GM23338 (cell line): ENCODE results near the gene OTOG. TPM values are rescaled to one million over a fixed set of nuclear protein-coding genes. Genes with fewer than 3 reads are reported as not detected.

Source experiments
- ATAC-seq: fragments of 200-7000 bp; cut with Tn5 transposase; 3 replicates; pipeline ENCODE4 v1.9.1; 2020
- DNase-seq: peaks from one replicate; pipeline ENCODE4 v3.0.0-alpha.2; 2015; ENCODE audit warnings: low spot score
- H2AFZ ChIP-seq: fragments of 200-600 bp; sonication (generic); 2 replicates; pipeline ENCODE4 v1.8.0; 2016; ENCODE audit warnings: antibody characterized with exemption, mild to moderate bottlenecking, moderate library complexity
- H3F3A ChIP-seq: fragments of 200-600 bp; sonication (generic); replicated peaks from 2 replicates; pipeline ENCODE4 v1.8.0; 2017; ENCODE audit warnings: antibody characterized with exemption, mixed run types, low read depth
- H3K27ac ChIP-seq: fragments of 200-600 bp; sonication (generic); 2 replicates; pipeline ENCODE4 v1.6.1; 2016; ENCODE audit warnings: low read depth
- H3K27me3 ChIP-seq: fragments of 200-600 bp; sonication (generic); 2 replicates; pipeline ENCODE4 v1.8.0; 2016; ENCODE audit warnings: mild to moderate bottlenecking, mixed run types, moderate library complexity; ENCODE audit not compliant: insufficient read depth
- H3K36me3 ChIP-seq: fragments of 200-600 bp; sonication (generic); 2 replicates; pipeline ENCODE4 v1.8.0; 2016; ENCODE audit warnings: mild to moderate bottlenecking; ENCODE audit not compliant: insufficient read depth
- H3K4me1 ChIP-seq: fragments of 200-600 bp; sonication (generic); 2 replicates; pipeline ENCODE4 v1.8.0; 2016; ENCODE audit warnings: mild to moderate bottlenecking, moderate library complexity; ENCODE audit not compliant: insufficient read depth
- H3K4me2 ChIP-seq: fragments of 200-600 bp; sonication (generic); 2 replicates; pipeline ENCODE4 v1.7.1; 2017; ENCODE audit warnings: mixed run types
- H3K4me3 ChIP-seq: fragments of 200-600 bp; sonication (generic); 2 replicates; pipeline ENCODE4 v1.6.1; 2016; ENCODE audit warnings: mixed run types
- H3K79me2 ChIP-seq: fragments of 200-600 bp; sonication (generic); replicated peaks from 2 replicates; pipeline ENCODE4 v1.8.0; 2017; ENCODE audit warnings: mild to moderate bottlenecking; ENCODE audit not compliant: insufficient read depth
- H3K9me2 ChIP-seq: fragments of 200-600 bp; sonication (generic); 2 replicates; pipeline ENCODE4 v1.8.0; 2017; ENCODE audit not compliant: insufficient read depth
- H4K20me1 ChIP-seq: fragments of 200-600 bp; sonication (generic); replicated peaks from 2 replicates; pipeline ENCODE4 v1.8.0; 2017; ENCODE audit warnings: mild to moderate bottlenecking; ENCODE audit not compliant: insufficient read depth
- H3K27ac Mint-ChIP-seq: 2 replicates; pipeline ENCODE4 v1.8.0; 2020; ENCODE audit warnings: inconsistent platforms, mild to moderate bottlenecking, moderate library complexity, mixed read lengths
- H3K27me3 Mint-ChIP-seq: 3 replicates; pipeline ENCODE4 v1.8.0; 2022; ENCODE audit warnings: low read depth, mild to moderate bottlenecking, moderate library complexity, mixed read lengths, inconsistent platforms; ENCODE audit not compliant: insufficient read depth, poor library complexity
- H3K36me3 Mint-ChIP-seq: 3 replicates; pipeline ENCODE4 v1.8.0; 2021; ENCODE audit warnings: low read depth, mild to moderate bottlenecking, inconsistent platforms, moderate library complexity, mixed read lengths
- H3K4me1 Mint-ChIP-seq: 3 replicates; pipeline ENCODE4 v1.8.0; 2020; ENCODE audit warnings: mild to moderate bottlenecking, inconsistent platforms, mixed read lengths
- H3K4me3 Mint-ChIP-seq: 3 replicates; pipeline ENCODE4 v1.8.0; 2021; ENCODE audit warnings: moderate library complexity, mild to moderate bottlenecking, inconsistent platforms, mixed read lengths
- H3K9me3 Mint-ChIP-seq: 3 replicates; pipeline ENCODE4 v1.8.0; 2020; ENCODE audit warnings: moderate library complexity, mild to moderate bottlenecking, inconsistent platforms, mixed read lengths
- EZH2 ChIP-seq: fragments of 200-600 bp; sonication (generic); IDR thresholded peaks from one replicate; pipeline ENCODE4 v1.8.0; 2017; ENCODE audit warnings: antibody characterized with exemption, mild to moderate bottlenecking, low read depth; ENCODE audit not compliant: unreplicated experiment
- EZH2phosphoT487 ChIP-seq: fragments of 200-600 bp; sonication (generic); IDR thresholded peaks from one replicate; pipeline ENCODE4 v1.8.1; 2018; ENCODE audit warnings: antibody characterized with exemption; ENCODE audit not compliant: unreplicated experiment
- NANOG ChIP-seq: IDR thresholded peaks from 2 replicates; pipeline ENCODE4 v1.6.1; 2016; ENCODE audit warnings: antibody characterized with exemption, borderline replicate concordance
- POLR2AphosphoS5 ChIP-seq: IDR thresholded peaks from 2 replicates; pipeline ENCODE4 v1.6.1; 2016; ENCODE audit warnings: antibody characterized with exemption, low read depth
- STAT1 ChIP-seq: IDR thresholded peaks from one replicate; pipeline ENCODE4 v1.6.1; 2016; ENCODE audit warnings: antibody characterized with exemption; ENCODE audit not compliant: unreplicated experiment
- ZNF114 ChIP-seq: fragments of 250-450 bp; sonication (Bioruptor Pico); IDR thresholded peaks from 2 replicates; pipeline ENCODE4 v1.5.0; 2020; ENCODE audit warnings: mild to moderate bottlenecking, moderate library complexity
- ZNF331 ChIP-seq: fragments of 250-450 bp; sonication (Bioruptor Pico); IDR thresholded peaks from 2 replicates; pipeline ENCODE4 v1.5.0; 2020; ENCODE audit warnings: low read depth, mild to moderate bottlenecking, moderate library complexity
- polyA plus RNA-seq: library from polyadenylated mRNA; unstranded; fragments of >200 nt; fragmentation: Nextera tagmentation; extraction: Ambion mirVana; gene quantifications from 2 replicates; pipeline ENCODE4 v1.2.1, GENCODE V29; 2016
- total RNA-seq: library from RNA; depleted of rRNA; stranded (reverse); fragments of >200 nt; shearing (Covaris generic); gene quantifications from 2 replicates; pipeline ENCODE4 v1.2.3, GENCODE V29; 2014
- TF ChIP-seq, protein P1 (sequence below): IDR thresholded peaks from one replicate; pipeline ENCODE4 v1.6.1; 2018; ENCODE audit warnings: antibody characterized with exemption; ENCODE audit not compliant: unreplicated experiment
- TF ChIP-seq, protein P2 (sequence below), 2 experiments: fragments of 200-600 bp in 1 of 2; sonication (generic) in 1 of 2; conservative IDR thresholded peaks; 2 replicates each; pipeline versions ENCODE4 v1.5.1 to v1.6.1; 2016 to 2017; ENCODE audit warnings: antibody characterized with exemption in 2 of 2, low read depth in 2 of 2, mild to moderate bottlenecking in 2 of 2, moderate library complexity in 1 of 2
- TF ChIP-seq, protein P3 (sequence below): fragments of 250-450 bp; sonication (Bioruptor Pico); IDR thresholded peaks from 2 replicates; pipeline ENCODE4 v1.5.0; 2020; ENCODE audit warnings: mild to moderate bottlenecking, moderate library complexity

OTOG gene
- total and polyA plus RNA-seq, 2 experiments from 2014 or later: 0.40 to 0.52 TPM

DNA sequence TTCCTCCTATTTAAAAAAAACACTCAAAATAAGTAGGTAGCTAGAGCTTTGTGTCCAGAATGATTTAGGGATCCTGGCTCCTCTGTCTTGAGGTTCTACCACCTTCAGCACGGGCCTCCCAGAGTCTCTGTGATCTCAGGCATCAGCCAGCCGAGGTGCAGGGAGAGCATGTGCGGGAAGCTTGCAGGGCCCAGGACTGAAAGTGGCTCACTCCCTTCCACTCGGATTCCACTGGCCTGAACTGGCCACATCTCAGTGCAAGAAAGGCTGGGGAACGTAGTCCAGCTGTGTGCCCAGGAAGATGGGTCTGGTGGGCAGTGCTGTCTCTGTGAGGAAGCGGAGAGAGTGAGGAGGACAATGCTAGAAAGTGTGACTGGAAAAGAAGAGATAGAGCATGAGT is 104.0 kb downstream of the OTOG start:
- ATAC-seq (no peak), DNase-seq (no peak)
- Mint-ChIP-seq H3K4me3 (no peak overlapping the region), H3K27me3 (peaks cover 17% of the 10 kb centered on the region), H3K36me3 (peaks cover 4% of the 10 kb centered on the region; the same call in 1 of the 3 replicates), H3K27ac (no peak overlapping the region), H3K9me3 (peaks cover 18% of the 10 kb centered on the region), H3K4me1 (peaks cover 25% of the 10 kb centered on the region; the same call in 2 of the 3 replicates)
- no peaks in the 10 kb centered on the region for H3K36me3 ChIP-seq
- no peak overlapping the region for H2AFZ ChIP-seq
- H3K4me1 ChIP-seq: 0 out of 2 replicates have a peak, but pooled peaks cover 2% of the 10 kb centered on the region
- no peaks in the 10 kb centered on the region for H3F3A ChIP-seq
- no peak overlapping the region for H3K4me2 ChIP-seq
- H3K27ac ChIP-seq: no peak overlapping the region
- H3K9me2 ChIP-seq: no peaks in the 10 kb centered on the region
- no peak for TF ChIP-seq EZH2
- TF ChIP-seq EZH2phosphoT487: no peak
- TF ChIP-seq, protein P1, sequence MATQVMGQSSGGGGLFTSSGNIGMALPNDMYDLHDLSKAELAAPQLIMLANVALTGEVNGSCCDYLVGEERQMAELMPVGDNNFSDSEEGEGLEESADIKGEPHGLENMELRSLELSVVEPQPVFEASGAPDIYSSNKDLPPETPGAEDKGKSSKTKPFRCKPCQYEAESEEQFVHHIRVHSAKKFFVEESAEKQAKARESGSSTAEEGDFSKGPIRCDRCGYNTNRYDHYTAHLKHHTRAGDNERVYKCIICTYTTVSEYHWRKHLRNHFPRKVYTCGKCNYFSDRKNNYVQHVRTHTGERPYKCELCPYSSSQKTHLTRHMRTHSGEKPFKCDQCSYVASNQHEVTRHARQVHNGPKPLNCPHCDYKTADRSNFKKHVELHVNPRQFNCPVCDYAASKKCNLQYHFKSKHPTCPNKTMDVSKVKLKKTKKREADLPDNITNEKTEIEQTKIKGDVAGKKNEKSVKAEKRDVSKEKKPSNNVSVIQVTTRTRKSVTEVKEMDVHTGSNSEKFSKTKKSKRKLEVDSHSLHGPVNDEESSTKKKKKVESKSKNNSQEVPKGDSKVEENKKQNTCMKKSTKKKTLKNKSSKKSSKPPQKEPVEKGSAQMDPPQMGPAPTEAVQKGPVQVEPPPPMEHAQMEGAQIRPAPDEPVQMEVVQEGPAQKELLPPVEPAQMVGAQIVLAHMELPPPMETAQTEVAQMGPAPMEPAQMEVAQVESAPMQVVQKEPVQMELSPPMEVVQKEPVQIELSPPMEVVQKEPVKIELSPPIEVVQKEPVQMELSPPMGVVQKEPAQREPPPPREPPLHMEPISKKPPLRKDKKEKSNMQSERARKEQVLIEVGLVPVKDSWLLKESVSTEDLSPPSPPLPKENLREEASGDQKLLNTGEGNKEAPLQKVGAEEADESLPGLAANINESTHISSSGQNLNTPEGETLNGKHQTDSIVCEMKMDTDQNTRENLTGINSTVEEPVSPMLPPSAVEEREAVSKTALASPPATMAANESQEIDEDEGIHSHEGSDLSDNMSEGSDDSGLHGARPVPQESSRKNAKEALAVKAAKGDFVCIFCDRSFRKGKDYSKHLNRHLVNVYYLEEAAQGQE: no peak
- TF ChIP-seq, protein P2, sequence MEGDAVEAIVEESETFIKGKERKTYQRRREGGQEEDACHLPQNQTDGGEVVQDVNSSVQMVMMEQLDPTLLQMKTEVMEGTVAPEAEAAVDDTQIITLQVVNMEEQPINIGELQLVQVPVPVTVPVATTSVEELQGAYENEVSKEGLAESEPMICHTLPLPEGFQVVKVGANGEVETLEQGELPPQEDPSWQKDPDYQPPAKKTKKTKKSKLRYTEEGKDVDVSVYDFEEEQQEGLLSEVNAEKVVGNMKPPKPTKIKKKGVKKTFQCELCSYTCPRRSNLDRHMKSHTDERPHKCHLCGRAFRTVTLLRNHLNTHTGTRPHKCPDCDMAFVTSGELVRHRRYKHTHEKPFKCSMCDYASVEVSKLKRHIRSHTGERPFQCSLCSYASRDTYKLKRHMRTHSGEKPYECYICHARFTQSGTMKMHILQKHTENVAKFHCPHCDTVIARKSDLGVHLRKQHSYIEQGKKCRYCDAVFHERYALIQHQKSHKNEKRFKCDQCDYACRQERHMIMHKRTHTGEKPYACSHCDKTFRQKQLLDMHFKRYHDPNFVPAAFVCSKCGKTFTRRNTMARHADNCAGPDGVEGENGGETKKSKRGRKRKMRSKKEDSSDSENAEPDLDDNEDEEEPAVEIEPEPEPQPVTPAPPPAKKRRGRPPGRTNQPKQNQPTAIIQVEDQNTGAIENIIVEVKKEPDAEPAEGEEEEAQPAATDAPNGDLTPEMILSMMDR (conservative IDR thresholded peaks at IDR 0.05; ENCODE audit: low read depth in 2 of 2): no peak
- no peak for TF ChIP-seq ZNF114 (CRISPR knock-in tag)
- TF ChIP-seq POLR2AphosphoS5: no peak
- no peak for TF ChIP-seq STAT1
- TF ChIP-seq, protein P3, sequence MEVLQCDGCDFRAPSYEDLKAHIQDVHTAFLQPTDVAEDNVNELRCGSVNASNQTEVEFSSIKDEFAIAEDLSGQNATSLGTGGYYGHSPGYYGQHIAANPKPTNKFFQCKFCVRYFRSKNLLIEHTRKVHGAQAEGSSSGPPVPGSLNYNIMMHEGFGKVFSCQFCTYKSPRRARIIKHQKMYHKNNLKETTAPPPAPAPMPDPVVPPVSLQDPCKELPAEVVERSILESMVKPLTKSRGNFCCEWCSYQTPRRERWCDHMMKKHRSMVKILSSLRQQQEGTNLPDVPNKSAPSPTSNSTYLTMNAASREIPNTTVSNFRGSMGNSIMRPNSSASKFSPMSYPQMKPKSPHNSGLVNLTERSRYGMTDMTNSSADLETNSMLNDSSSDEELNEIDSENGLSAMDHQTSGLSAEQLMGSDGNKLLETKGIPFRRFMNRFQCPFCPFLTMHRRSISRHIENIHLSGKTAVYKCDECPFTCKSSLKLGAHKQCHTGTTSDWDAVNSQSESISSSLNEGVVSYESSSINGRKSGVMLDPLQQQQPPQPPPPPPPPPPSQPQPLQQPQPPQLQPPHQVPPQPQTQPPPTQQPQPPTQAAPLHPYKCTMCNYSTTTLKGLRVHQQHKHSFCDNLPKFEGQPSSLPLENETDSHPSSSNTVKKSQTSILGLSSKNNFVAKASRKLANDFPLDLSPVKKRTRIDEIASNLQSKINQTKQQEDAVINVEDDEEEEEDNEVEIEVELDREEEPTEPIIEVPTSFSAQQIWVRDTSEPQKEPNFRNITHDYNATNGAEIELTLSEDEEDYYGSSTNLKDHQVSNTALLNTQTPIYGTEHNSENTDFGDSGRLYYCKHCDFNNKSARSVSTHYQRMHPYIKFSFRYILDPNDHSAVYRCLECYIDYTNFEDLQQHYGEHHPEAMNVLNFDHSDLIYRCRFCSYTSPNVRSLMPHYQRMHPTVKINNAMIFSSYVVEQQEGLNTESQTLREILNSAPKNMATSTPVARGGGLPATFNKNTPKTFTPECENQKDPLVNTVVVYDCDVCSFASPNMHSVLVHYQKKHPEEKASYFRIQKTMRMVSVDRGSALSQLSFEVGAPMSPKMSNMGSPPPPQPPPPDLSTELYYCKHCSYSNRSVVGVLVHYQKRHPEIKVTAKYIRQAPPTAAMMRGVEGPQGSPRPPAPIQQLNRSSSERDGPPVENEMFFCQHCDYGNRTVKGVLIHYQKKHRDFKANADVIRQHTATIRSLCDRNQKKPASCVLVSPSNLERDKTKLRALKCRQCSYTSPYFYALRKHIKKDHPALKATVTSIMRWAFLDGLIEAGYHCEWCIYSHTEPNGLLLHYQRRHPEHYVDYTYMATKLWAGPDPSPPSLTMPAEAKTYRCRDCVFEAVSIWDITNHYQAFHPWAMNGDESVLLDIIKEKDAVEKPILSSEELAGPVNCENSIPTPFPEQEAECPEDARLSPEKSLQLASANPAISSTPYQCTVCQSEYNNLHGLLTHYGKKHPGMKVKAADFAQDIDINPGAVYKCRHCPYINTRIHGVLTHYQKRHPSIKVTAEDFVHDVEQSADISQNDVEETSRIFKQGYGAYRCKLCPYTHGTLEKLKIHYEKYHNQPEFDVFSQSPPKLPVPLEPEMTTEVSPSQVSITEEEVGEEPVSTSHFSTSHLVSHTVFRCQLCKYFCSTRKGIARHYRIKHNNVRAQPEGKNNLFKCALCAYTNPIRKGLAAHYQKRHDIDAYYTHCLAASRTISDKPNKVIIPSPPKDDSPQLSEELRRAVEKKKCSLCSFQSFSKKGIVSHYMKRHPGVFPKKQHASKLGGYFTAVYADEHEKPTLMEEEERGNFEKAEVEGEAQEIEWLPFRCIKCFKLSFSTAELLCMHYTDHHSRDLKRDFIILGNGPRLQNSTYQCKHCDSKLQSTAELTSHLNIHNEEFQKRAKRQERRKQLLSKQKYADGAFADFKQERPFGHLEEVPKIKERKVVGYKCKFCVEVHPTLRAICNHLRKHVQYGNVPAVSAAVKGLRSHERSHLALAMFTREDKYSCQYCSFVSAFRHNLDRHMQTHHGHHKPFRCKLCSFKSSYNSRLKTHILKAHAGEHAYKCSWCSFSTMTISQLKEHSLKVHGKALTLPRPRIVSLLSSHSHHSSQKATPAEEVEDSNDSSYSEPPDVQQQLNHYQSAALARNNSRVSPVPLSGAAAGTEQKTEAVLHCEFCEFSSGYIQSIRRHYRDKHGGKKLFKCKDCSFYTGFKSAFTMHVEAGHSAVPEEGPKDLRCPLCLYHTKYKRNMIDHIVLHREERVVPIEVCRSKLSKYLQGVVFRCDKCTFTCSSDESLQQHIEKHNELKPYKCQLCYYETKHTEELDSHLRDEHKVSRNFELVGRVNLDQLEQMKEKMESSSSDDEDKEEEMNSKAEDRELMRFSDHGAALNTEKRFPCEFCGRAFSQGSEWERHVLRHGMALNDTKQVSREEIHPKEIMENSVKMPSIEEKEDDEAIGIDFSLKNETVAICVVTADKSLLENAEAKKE: no peak
- no peak for TF ChIP-seq NANOG
- TF ChIP-seq ZNF331 (CRISPR knock-in tag): no peak
- no peaks in the 10 kb centered on the region for H3K27me3 ChIP-seq
- no peaks in the 10 kb centered on the region for H3K79me2 ChIP-seq
- H3K4me3 ChIP-seq: no peak overlapping the region
- no peaks in the 10 kb centered on the region; the same call in 1 of the 2 replicates for H4K20me1 ChIP-seq
